ENCODE results near the gene ANKH.

DNA sequence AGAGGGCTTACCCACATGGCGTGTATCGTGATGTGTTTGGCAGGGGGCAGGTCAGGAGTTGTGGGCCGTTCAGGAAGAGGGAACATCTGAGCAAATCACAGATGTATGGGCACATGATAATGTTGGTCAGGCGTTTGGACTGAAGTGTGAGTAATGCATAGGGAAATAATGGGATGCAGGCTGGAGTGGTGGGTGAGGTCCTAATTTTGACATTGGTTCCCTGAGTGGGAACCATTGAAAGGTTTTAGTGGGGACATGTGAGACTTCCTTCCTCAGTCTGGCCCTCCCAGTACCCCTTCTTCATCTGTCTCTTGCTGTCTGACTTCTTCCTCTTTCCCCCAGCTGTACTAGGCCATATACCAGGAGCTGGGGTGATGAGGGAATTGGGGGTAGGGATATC, 199.5 kb downstream of the ANKH start:
- TF ChIP-seq, protein P1, sequence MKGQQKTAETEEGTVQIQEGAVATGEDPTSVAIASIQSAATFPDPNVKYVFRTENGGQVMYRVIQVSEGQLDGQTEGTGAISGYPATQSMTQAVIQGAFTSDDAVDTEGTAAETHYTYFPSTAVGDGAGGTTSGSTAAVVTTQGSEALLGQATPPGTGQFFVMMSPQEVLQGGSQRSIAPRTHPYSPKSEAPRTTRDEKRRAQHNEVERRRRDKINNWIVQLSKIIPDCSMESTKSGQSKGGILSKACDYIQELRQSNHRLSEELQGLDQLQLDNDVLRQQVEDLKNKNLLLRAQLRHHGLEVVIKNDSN (IDR thresholded peaks at IDR 0.05): no peak
- TF ChIP-seq ZBTB7A (IDR thresholded peaks at IDR 0.05; ENCODE audit: low read depth) (no peak), CREB1 (IDR thresholded peaks at IDR 0.05; ENCODE audit: low read depth) (no peak), YY1 (IDR thresholded peaks at IDR 0.05; ENCODE audit: low read depth) (no peak), NFIC (IDR thresholded peaks at IDR 0.05) (no peak), RAD21 (IDR thresholded peaks at IDR 0.05; ENCODE audit: low read depth) (no peak), EP300 (IDR thresholded peaks at IDR 0.05; ENCODE audit: borderline replicate concordance) (no peak), CEBPB (IDR thresholded peaks at IDR 0.05) (no peak)
- TF ChIP-seq, protein P2, sequence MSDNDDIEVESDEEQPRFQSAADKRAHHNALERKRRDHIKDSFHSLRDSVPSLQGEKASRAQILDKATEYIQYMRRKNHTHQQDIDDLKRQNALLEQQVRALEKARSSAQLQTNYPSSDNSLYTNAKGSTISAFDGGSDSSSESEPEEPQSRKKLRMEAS (IDR thresholded peaks at IDR 0.05): no peak
- TF ChIP-seq, protein P3, sequence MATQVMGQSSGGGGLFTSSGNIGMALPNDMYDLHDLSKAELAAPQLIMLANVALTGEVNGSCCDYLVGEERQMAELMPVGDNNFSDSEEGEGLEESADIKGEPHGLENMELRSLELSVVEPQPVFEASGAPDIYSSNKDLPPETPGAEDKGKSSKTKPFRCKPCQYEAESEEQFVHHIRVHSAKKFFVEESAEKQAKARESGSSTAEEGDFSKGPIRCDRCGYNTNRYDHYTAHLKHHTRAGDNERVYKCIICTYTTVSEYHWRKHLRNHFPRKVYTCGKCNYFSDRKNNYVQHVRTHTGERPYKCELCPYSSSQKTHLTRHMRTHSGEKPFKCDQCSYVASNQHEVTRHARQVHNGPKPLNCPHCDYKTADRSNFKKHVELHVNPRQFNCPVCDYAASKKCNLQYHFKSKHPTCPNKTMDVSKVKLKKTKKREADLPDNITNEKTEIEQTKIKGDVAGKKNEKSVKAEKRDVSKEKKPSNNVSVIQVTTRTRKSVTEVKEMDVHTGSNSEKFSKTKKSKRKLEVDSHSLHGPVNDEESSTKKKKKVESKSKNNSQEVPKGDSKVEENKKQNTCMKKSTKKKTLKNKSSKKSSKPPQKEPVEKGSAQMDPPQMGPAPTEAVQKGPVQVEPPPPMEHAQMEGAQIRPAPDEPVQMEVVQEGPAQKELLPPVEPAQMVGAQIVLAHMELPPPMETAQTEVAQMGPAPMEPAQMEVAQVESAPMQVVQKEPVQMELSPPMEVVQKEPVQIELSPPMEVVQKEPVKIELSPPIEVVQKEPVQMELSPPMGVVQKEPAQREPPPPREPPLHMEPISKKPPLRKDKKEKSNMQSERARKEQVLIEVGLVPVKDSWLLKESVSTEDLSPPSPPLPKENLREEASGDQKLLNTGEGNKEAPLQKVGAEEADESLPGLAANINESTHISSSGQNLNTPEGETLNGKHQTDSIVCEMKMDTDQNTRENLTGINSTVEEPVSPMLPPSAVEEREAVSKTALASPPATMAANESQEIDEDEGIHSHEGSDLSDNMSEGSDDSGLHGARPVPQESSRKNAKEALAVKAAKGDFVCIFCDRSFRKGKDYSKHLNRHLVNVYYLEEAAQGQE (IDR thresholded peaks at IDR 0.05; ENCODE audit: low read depth): no peak

Measured in Ishikawa (cell line).